Right hindlimb (tissue), 1 donor: ENCODE results near the gene MOXD1.
"Not testable (repeated sequence)": the region's sequence is repeated elsewhere in the genome, so short reads cannot be mapped to it uniquely, and the experiment has no call there.

Source experiments
- DNase-seq: peaks from one replicate; pipeline ENCODE4 v3.0.0-alpha.2; 2018

Gene MOXD1

DNA sequence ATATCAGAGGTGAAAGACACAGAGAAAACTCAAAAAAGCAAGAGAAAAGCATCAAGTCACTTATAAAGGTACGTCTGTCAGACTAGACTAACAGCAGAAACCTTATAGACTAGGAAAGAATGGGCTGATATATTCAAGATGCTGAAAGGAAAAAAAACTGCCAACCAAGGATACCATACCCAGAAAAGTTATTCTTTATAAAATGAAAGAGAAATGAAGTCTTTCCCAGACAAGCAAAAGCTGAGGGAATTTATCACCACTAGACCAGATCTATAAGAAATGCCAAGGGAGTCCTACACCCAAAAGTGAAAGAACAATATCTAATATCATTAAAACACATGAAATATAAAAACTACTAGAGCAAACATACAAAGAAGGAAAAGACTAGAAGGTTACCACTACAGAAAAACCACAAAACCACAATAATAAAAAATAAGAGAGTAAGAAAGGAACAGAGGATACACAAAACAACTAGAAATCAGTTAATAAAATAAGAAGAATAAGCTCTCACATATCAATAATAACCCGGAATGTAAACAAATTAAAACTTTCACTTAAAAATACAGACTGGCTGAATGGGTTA lies 6.2 kb downstream of the MOXD1 start:
- DNase-seq: no peak

DNA sequence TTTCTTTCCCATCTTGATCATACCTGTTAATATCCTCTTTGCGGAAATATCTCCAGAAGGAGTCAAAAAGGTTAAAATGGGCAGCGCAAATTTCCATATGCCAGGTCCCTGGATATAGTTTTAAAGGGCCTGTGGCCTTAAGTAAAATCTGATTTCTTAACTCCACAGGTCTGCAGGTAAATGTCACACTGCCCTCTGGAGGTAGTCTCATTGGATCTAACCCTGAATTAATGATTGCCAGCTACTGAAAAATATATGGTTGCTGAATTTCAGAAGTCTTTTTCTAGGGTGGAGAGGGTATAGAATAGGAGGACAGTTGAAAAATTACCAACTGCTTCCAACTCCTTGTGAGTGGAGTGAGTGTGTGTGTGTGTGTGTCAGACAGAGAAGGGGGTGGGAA lies 8.5 kb downstream of the MOXD1 start:
- no peak for DNase-seq

DNA sequence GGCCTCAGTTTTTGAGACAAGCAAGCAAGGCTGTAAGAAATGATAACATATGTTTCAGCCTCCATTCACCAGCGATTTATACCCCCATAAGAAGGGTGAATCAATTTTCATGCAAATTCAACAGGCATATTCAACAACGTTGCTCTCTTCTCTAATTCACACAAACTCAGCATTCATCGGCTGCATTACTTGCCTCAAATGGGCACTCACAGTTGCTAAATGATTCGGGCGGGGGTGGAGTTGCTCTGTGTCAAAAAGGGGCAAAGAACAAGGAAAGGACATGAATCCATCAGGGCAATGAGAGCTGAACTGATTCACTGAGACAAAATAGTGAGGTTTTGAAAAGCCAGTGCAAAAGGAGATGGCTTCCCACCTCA lies 9.0 kb downstream of the MOXD1 start:
- no peak for DNase-seq

DNA sequence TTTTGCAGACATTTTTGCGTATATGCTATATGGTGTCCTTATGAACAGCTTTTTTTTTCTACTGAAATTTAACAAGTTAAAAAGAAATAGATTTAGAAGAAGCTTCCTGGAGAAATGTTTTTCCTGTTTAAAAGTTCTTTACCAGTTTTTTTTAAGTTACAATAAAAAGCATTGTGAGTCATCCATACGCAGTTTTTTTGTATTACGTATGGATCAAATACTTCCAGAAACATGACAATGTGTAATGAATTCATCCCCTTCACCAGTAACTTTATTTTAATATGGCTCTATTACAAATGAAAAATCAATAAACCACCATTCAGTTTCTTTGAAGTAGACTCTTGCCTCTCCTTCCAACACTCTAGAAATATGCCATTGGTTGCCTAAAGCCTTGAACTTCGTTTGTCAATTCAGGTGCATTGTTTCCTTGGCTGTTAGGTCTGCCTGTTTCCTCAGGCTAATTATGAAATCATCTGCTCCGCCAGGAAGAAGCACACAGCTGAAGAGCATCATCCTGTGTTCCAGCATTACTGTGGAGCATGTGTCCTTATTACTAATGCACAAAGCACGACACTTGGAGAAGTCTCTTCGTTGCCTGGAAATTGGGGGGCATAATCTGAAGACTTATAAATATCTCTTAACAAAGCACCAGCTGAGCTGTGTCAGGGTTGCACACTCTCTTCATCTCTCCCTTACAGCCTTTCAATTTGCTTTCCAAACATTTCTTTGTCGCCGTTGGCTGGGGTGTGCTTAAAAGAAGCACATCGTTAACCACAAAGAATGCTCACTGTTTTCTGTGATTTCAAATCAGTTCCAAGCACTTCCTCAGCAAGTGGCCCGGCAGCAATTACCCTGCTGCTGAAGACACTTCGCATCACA lies 9.6 kb downstream of the MOXD1 start:
- no peak for DNase-seq

DNA sequence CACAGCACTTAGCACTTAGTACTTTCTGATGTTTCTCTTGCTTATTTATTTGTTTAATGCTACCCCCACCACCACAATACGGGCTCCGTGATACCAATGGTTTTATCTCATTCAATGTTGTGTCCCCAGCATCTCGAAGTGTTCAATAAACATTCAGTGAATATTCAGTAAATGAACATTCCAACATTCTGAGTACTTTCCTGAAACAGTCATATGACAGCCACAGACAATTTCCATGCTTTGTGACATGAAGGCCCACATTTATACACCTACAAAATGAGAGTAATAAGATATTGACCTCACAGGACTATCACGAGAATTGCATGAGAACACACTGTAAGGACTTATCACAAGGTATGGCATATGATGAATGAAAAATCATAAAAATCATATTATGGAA lies 10.8 kb downstream of the MOXD1 start:
- no peak for DNase-seq

DNA sequence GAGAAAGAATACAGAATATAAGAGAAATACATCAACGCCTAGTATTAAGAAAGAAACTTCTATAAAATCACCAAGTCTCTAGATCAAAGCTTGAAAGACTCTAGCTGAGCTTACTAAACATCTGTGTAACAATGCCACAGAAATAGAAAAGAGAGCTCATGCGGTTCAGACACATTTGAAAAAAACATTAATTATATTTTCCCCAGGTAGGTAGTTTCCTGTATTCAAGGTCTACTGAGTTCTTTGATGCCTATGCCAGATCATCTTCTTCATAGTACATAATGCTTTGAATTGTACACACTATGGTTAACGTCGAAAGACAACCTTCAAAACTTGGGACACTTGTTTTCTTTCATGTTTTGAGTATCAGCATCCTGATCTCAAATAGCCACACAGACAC lies 11.3 kb downstream of the MOXD1 start:
- no peak for DNase-seq

DNA sequence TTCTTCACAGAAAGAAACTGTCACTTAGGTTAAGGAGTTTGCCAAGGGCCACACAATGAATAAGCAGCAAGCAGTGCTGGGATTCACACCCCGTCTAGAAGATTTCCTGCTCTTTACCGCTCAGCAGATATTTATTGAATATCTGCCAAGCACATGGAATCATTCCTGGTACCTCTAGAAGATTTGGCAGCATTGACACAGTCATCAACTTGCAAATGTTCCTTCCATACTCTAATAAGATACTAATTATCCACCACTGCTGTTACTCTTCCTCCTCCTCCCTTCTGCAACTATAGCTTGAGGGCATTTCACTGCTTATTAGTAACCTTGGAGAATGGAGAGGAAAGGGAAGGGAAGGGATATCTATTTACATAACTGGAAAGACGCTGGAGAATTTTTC lies 13.0 kb downstream of the MOXD1 start:
- DNase-seq: no peak

DNA sequence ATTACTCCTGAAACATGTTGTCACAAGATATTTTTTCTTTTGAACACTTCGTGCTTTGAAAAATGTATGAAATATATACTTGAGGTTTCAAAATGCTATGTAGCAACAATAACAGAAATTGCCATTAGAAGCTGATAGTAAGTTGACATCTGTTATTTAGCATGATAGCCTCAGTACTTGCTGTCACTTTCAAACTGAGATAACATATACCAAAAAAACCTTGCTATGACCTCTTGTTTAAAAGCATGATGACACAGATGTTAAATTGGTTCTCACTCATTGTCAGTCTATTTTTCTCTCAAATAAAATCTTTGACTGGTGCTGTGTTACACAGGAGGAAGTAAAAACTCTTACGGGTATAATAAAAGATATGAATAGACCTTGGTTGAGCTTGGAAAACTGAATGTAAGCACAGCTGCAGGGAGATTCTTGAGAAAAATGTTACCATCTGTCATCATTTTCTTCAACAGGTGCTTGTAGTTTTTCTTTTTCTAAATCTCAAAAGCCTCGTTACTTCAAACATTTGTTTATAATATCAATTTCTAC lies 18.6 kb downstream of the MOXD1 start:
- DNase-seq: no peak

DNA sequence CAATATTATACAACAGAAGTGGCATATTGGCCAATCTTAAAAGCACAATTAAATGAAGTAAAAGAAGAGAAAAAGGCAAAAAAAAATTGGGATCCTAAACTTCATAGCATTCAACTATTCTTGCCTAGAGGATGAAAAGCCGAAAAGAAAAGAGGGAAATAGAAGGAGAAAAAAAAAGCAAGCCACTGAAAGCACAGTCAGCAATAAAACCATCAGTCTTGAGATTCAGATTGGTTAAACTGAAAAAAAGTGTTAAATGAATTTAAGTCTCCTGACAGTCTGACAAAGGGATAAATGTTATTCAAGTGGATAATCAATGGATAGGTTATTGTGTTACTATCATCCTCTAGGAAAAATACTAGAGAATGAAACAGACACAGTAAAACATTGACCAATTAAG lies 19.9 kb downstream of the MOXD1 start:
- no peak for DNase-seq

DNA sequence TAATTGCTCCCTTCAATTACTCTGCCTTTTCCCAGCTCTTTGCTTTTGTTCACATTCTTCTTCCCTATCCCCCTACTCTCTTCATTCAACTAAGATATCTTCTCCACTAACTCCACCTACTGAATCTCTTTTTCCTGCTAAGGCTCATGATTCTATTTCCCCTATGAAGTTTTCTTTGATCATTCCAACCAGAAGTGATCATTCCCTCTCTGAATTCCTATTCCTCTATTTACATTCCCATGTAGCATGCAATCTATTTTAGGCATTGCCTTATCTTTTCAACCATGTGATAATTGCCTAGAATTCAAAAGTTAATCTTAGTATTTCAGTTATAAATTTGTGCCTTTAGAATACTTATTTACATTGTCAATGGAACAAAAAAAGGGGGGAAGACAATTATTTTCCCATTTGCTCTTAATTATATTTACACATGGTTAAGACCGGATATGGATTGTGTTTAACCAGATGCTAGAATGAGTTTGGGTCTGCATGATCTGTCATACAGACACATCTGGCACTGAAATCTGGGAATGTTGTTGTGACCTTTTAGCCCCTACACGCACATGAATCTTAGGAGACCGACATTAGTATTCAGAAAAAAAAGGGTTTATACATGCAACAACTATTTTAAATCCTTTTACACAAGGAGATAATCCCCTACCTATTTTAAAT lies 20.8 kb downstream of the MOXD1 start:
- no peak for DNase-seq

DNA sequence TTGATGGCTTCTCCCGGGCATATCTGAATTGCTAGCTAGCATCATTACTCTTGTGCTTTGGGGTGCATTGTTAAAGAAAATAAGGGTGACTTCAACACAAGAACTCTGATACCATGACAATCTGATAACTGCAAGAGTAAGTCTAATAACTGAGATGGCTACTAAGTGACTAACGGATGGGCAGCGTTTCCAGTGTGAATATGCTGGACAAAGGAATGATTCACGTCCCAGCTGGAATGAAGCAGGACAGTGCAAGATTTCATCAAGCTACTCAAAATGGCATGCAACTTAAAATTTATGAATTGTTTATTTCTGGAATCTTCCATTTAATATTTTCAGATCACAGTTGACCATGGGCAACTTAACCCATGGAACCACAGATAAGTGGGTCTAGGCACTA lies 31.7 kb downstream of the MOXD1 start:
- no peak for DNase-seq

DNA sequence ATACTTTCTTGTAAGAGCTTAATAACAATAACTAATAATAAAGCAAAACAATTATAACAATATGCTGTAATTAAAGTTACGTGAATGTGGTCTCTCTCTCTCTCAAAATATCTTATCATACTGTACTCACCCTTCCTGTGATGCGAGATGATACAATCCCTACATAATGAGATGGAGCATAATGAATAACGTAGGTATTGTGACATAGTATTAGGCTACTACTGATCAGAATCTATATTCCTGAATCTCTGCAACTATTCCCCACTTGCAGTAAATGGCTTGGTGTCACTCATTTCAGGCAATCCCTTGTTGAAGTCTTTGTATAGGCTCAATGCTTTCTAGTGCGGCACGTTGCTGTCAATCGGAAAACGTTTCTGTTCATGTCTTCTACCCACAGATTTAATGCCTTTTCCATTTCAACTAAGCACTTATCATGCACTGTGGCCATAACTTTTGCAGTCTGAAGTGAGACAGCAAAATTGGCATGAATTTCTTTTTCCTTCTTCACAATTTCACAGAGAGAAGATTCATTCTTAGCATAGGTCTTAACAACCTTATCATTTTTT lies 32.3 kb downstream of the MOXD1 start:
- DNase-seq: no peak

DNA sequence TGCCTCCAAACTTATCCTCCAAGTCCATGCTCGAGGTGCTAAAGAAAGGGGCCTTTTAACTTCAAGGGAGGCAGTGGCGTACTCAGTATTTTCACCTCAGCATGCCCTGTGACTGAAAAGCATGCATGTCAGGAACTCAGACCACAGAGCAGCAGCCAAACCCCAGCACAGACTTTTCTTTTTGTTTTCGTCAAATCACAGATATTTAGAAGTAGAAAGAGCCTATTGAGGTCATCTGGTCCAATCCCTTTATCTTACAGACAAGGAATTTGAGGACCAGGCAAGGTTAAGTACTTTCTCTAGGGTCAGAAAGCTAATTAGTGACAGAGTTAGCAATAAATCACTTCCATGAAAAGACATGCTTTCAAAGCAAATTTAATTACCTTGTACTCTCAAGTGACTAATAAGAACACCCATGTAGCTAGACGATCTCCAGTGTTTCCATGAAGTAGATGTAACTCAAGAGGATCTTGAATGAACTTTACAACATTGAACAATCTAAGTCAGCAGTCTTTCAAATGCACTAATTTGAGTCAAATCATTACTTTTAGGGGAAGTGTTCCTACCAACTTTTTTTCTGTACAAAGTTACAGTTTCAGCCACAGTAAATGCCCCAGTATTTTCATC lies 35.9 kb downstream of the MOXD1 start:
- no peak for DNase-seq

DNA sequence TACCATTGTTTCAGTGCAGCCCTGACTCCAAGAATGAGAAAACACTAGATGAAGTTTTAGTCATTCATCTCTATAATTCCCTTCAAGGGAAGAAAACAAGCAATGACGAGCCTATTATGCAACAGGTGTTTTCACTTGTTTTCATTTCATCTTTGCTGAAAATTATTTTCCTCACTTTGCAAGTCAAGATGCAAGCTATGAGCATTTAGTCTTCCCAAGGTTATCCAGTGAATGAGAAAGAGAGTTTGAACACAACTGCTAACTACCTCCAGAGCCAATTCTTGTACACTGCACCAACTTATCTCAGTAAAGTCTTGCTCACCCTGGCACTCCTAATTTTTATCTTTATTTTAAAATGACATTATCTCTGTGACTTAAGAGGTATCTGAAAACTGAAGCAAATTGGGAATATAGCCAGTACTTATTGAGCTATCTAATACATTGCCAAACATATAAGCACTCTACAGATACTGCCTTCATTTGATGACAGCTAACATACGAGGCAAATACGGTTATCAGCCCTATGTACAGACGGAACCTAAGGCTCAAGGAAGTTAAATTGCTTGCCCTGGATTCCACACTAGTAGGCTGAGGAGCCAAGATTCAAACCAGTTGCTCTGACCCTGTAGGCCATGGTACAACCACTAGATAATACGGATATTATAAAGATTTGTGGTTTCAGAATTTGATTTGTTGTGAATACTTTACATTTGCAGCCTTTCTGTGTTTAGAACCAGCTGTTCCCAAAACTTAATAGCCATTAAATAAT lies 36.8 kb downstream of the MOXD1 start:
- no peak for DNase-seq

DNA sequence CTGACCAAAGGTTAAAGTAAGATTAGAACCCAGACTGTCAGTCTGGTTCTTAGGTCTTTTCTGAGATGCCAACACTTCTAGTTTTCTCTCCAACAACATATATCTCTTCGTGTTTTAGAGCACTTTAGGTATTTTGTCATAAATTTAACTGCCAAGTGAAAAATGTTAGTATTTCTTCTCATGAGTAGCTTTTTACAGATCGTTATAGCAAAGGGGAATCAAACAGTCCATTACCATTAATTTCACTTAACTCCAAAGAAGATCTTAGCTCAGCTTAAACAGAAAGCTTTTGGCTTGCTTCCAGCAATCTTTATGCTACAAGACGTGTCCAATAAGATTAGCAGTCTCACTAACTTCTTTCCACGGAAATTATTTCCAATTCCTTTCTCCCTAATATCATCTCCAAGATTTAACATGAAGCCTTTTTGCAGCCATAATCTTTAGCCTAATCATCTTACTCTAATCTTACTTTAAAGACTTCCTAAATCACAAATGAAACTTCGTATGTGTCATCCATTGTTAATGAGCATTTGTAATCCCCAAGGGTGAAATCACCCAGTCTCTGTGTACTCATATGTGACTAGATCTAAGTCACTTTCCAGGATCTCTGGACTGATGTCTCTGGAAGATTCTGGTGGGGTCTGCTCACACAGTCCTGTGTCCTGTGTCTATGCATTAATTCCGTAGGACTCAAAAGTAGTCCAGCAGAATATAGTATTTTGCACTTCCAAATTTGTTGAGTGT lies 38.7 kb downstream of the MOXD1 start:
- DNase-seq: no peak

DNA sequence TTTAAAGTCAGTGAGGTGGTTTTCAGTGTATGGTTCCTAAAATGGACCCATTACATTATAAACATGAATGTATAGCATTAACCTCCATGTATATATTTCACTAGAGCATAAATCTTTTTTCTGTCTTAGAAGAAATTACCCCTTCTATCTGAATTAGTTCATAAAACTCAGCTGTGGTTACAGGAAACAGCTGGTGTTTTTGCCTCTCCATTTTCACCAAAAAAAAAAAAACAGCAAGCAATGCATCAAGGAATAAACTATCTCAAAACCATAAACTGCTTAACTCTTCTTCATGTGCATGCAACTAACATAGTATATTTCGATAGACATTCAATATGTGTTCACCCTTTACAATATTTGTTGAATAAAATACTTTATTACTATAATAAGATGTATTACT lies 40.2 kb downstream of the MOXD1 start:
- no peak for DNase-seq

DNA sequence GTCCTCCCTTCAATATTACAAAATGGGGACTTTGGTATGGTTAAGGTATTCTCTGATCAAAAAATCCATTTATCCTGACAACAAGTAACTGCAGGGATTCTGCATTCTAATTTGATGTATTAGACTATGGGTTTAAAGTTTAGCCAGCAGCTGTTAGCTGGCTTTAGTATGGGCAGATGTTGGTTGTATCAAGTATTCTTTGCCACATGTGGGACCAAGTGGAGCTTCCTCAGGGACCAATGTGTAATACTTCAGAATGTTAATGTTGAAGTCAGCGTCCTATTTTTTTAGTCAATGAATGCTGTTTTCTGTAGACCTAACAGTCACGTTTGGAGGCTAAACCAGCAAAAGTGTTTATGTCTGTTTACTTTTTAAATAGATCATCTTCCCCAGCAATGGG lies 41.4 kb downstream of the MOXD1 start:
- no peak for DNase-seq

DNA sequence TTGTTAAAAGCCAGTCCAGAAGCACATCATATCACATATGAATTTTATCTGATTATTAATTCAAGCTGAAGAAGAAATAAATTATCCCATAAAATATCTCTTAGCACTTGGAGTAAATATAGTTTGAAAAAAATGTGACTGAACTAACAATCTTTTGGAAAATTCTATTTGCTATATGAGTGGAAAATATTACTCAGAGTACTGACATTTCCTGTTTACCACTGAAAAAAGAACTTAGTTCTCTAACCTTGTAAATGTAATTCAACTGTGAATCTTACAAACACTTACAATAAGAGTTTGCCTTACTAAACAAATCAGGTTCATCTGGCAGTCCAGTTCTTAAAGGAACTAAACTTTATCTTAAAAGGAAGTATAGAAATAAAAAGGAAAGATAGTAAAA lies 44.2 kb downstream of the MOXD1 start:
- DNase-seq: no peak

DNA sequence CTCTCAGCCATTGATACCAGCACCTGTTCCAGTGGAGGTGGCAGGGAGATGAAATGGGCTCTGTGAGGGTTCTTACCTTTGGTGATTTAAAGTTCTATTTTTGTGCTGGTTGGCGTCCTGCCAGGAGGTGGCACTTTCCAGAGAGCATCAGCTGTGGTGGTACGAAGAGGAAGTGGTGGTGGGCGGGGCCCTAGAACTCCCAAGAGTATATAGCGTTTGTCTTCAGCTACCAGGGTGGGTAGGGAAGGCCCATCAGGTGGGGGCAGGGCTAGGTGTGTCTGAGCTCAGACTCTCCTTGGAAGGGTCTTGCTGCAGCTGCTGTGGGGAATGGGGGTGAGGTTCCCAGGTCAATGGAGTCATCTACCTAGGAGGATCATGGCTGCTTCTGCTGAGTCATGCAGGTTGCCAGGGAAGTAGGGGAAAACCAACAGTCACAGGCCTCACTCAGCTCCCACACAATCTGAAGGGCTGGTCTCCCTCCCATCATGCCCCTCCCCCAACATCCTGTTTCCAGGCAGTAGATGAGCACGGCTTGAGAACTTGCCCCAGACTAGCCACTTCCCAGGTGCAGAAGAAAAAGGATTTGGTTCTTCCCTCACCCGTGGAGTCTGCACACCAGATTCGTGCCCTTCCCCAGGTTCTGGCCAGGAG lies 46.6 kb downstream of the MOXD1 start:
- DNase-seq: no peak

DNA sequence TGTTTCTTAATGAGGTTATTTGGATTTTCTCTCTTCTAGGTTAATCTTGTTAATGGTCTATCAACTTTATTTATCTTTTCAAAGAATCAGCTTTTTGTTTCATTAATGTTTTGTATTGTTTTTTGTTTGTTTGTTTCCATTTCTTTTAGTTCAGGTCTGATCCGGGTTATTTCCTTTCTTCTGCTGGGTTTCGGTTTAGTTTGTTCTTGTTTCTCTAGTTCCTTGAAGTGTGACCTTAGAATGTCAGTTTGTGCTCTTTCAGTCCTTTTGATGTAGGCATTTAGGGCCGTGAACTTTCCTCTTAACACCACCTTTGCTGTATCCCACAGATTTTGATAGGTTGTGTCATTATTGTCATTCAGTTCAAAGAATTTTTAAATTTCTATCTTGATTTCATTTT lies 49.3 kb downstream of the MOXD1 start:
- DNase-seq: not testable (repeated sequence)

DNA sequence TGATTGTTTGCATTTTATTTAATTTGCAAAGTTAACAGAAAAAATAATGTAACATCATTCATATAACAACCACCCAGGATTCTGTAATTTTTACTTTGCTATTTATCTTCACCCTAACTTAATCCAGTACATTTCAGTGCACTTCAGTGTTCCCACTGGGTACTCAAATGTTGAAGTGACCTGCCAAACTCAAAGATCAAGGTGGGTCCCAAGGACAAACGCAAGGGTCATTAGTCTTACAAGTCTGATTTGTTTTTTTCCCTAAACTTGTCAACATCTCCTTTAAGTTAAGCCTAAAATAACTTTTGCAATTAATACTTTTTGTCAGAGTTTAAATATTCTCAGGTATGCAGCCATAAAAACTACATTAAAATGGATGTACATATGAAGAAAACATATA lies 53.0 kb downstream of the MOXD1 start:
- DNase-seq: no peak
